ENCODE data around the gene DIO3. TPM values are rescaled to one million over a fixed set of nuclear protein-coding genes. Genes with fewer than 3 reads are reported as not detected.
A peak's percentile ranks its signal among the peaks of the same experiment; 100 is the strongest.

DIO3 gene
- total RNA-seq, 2 donors from 2014 or later, result not detected

DNA sequence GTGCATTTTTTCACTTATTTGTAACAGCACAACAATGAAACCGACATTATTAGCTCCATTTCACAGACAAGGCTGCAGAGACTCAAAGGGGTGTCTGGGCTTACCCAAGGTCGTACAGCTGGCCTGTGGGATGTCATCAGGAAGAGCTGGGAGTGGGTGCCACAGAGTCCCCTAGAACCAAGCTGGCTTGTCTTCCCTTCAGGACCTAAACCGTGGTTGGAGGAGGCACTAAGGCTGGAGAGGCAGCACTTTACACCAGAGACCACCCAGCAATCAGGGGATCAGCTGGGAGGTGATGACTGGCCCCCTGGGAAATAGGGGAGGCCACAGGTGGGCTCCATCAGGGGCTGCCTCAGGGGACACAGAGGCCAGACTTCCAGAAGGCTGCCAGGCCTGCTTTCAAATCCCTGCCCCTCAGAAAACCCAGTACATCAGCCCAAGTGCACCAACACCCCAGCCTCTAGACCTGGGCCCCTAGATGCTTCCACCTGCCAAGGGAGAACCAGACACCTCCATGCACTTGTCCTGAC lies 28.3 kb downstream of the DIO3 start:
- Mint-ChIP-seq H3K27ac (no peak overlapping the region), H3K4me1 (no peaks in the 10 kb centered on the region), H3K27me3 (no peaks in the 10 kb centered on the region), H3K36me3 (ENCODE audit: low read depth) (no peaks in the 10 kb centered on the region), H3K9me3 (no peaks in the 10 kb centered on the region), H3K4me3 (no peak overlapping the region)
- ATAC-seq (replicated peaks), result no peak

DNA sequence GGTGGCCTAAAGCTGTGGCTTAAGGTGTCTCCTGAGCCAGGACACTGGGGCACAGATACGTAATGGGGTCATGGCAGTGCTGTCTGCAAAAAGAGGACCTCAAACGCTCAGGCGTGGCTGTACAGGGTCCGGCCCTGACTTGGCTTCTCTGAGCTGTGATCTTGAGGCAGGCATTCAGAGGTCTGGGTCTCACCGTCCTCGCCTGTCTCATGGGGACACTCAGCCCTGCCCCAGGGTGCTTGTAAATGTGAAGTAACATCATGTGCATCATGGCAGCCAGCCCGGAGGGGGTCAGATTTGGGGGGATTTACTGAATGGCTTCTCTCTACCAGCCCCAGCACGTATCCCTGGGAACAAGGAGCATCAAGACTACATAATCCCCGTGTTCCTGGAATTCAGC lies 28.8 kb downstream of the DIO3 start:
- Mint-ChIP-seq H3K4me3 (no peak overlapping the region), H3K36me3 (ENCODE audit: low read depth) (no peaks in the 10 kb centered on the region), H3K4me1 (no peaks in the 10 kb centered on the region), H3K27me3 (no peaks in the 10 kb centered on the region), H3K27ac (no peak overlapping the region), H3K9me3 (no peaks in the 10 kb centered on the region)
- no peak for ATAC-seq (replicated peaks)

DNA sequence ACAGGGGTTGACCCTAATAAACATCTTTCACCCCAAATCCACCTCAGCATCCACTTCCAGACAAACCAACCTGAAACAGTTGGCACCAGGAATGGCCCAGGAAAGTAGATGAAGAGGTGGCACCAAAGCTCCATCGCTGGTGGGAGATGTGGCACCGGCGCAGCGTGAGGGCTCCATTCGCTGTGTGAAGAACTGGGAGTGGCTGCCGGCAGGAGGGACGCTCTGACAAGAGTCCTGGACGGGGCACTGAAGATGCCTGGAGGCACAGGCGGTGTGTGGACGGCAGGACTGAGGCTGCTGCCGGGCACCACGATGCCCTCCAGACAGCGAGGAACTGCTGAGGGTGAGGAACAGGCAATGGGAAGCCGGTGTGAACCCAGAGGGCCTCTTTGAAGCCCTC lies 29.3 kb downstream of the DIO3 start:
- H3K9me3 Mint-ChIP-seq, result no peaks in the 10 kb centered on the region
- H3K4me1 Mint-ChIP-seq, result peaks cover under 1% of the 10 kb centered on the region
- H3K27ac Mint-ChIP-seq, result no peak overlapping the region
- ATAC-seq (replicated peaks), result no peak
- H3K4me3 Mint-ChIP-seq, result no peak overlapping the region
- H3K36me3 Mint-ChIP-seq (ENCODE audit: low read depth), result no peaks in the 10 kb centered on the region
- H3K27me3 Mint-ChIP-seq, result no peaks in the 10 kb centered on the region

DNA sequence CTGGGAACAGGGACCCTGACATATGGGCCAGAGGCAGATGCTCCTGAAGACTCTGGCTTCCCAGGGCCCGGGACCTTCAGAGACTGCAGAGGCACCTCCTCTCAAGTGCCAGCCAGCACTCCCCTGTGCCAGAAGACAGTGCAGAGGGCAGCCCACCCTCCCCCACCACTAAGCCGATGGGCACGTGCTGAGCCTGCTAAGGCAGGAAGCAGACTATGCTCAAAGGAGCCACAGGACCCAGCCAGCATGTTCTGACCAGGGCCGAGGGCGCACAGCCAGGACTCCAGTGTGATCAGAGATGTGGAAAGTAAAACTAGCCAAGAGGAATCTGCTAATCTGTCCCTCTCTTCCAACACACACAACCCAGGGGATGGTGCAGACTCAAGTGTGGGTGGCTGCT lies 29.8 kb downstream of the DIO3 start:
- Mint-ChIP-seq H3K4me3 (no peak overlapping the region), H3K36me3 (ENCODE audit: low read depth) (no peaks in the 10 kb centered on the region), H3K27ac (no peak overlapping the region), H3K4me1 (peaks cover 5% of the 10 kb centered on the region), H3K9me3 (no peaks in the 10 kb centered on the region), H3K27me3 (no peaks in the 10 kb centered on the region)
- ATAC-seq (replicated peaks), result no peak

DNA sequence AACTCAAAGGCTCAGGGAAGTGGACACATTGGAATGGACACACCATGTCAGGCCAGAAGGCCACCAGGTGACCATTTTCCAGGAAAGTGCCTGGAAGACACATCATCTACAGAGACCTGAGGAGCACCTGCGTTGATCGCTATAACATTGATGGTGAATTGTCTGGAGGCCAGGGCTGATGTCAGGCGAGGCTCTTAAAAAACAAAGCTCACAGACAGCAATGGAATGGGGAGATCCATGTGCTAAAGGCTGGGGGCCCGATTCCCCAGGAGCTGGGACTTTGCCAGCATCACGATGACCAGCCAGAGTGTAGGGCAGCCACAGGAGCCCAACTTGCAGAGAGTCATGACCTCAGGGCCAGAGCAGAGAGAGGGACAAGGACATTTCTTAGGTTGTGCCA lies 30.3 kb downstream of the DIO3 start:
- H3K27me3 Mint-ChIP-seq, result no peaks in the 10 kb centered on the region
- no peak for ATAC-seq (replicated peaks)
- H3K36me3 Mint-ChIP-seq (ENCODE audit: low read depth), result no peaks in the 10 kb centered on the region
- no peak overlapping the region for H3K4me3 Mint-ChIP-seq
- no peak overlapping the region for H3K27ac Mint-ChIP-seq
- peaks cover 10% of the 10 kb centered on the region for H3K4me1 Mint-ChIP-seq
- no peaks in the 10 kb centered on the region for H3K9me3 Mint-ChIP-seq

DNA sequence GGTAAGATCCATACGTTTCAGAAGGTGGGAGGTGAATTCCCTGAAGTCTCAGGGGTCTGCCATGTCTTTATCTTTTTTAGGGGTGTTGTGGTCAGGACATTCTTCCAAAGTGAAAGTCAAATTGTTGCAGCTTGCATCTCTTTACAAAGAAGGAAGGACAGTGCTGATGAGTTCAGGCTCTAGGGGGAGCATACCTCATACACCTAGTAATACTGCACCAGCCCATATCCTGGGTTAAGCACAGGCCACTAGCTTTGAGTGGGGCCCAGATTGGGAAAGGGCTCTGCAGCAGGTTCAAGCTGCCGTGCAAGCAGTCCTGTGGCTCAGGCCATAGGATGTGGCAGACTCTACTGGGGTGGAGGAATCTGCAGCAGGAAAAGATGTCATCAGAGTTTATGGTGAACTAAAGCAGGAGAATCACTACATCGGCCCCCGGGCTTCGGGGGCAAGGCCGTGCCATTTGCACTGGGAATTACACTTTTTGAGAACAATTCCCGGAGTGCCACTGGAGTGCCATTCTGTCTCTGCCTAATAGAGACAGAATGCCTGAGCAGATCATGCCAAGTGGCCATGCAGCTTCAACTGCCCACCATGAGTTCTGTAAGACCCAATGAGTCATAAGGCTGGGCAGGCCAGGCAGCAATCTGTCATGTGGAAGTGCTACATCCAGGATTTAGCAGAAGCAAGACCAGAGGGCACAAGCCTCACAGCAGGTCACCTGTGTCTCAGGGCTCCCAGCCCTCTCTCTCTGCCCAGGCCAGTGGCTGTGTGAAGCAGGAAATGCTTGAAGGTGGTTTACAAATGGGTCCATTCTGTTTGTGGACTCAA lies 32.3 kb downstream of the DIO3 start:
- H3K27ac Mint-ChIP-seq, result no peak overlapping the region
- no peak overlapping the region for H3K4me3 Mint-ChIP-seq
- no peaks in the 10 kb centered on the region for H3K27me3 Mint-ChIP-seq
- H3K36me3 Mint-ChIP-seq (ENCODE audit: low read depth), result no peaks in the 10 kb centered on the region
- H3K4me1 Mint-ChIP-seq, result peaks cover 21% of the 10 kb centered on the region
- H3K9me3 Mint-ChIP-seq, result no peaks in the 10 kb centered on the region
- no peak for ATAC-seq (replicated peaks)

DNA sequence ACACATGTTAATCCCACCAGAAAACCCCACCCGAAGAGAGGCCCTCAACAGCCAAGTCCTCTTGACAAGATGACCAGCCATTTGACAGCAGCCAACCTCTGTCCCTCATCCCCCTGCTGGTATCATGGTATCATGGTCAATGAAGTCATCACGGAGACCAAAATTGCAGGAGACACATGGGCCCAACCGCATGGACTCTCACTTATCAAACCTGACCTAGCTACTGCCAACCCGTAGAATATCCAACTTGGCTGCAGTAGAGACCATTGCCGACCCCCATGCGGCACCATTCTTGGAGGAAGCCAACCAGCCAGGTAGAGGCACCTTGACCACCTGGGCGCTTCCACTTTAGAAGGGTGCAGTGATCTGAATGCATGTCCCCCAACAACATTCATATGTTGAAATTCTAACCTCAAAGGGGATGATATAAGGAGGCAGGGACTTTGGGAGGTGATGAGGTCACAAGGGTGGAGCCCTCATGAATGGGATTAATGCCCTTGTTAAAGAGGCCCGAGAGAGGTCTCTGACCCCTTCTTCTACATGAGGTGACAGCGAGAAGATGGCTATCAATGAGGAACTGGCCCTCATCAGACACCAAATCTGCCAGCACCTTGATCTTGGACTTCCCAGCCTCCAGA lies 33.3 kb downstream of the DIO3 start:
- H3K36me3 Mint-ChIP-seq (ENCODE audit: low read depth), result no peaks in the 10 kb centered on the region
- H3K4me3 Mint-ChIP-seq, result no peak overlapping the region
- no peaks in the 10 kb centered on the region for H3K27me3 Mint-ChIP-seq
- no peak for ATAC-seq (replicated peaks)
- peaks cover 21% of the 10 kb centered on the region for H3K4me1 Mint-ChIP-seq
- H3K27ac Mint-ChIP-seq, result no peak overlapping the region
- no peaks in the 10 kb centered on the region for H3K9me3 Mint-ChIP-seq

DNA sequence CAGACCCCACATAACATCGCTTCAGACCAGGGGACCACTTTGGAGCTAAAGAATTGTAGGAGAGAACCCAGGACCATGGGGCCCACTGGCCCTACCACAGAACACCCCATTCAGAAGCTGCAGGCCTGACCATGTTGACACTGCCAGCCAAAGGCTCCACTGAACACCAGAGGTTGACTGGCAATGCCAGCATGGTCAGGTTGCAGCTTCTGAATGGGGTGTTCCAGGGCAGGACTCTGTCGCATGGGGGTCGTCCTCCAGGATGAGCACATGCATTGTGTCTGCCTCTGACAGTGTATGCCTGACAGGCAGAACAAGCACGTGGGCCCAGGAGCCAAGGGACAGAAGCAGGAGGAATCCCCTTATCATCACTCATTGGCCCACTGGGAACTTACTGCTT lies 34.1 kb downstream of the DIO3 start:
- Mint-ChIP-seq H3K27ac (peak overlapping the region; percentile 82), H3K27me3 (no peaks in the 10 kb centered on the region)
- no peak for ATAC-seq (replicated peaks)

DNA sequence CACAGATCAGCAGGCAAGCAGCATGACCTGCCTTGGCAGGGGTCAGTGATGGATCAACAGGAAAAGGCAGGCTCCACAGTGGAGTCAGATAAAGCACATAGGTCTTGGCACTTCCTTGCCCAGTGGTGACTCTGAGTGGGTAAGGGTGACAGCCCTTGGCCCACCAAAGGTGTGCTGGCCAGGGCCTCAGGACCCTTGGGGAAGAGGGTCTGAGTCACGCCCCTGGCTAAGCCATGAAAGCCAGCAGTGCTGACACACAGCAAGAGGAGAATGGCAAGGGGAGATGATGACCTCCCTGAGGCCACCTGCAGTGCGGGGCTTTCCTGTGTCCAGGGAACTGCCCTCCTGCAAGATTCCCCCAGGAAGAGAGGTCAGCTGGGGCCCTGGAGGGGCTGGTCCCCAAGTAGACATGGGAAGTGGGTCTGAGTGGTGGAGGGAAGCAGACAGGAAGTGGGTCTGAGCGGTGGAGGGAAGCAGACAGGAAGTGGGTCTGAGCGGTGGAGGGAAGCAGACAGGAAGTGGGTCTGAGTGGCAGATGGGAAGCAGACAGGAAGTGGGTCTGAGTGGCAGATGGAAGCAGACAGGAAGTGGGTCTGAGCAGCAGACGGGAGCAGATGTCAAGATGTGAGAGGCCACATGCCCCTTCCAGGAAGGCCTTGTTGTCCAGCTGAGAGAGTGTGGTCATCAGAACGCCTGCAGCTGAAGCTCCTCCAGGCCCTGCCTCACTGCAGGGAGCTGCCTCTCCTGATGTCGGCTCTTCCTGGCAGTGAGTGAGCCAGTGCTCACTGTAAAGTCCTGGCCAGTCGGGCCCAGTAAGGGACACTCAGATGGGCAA lies 34.8 kb downstream of the DIO3 start:
- no peaks in the 10 kb centered on the region for H3K9me3 Mint-ChIP-seq
- peak; percentile 60 for ATAC-seq (replicated peaks)
- H3K4me1 Mint-ChIP-seq, result peaks cover 21% of the 10 kb centered on the region

More for the DNA sequence above, 34.1 kb downstream of the DIO3 start:
- H3K4me3 Mint-ChIP-seq, result peak overlapping the region; percentile 41
- H3K4me1 Mint-ChIP-seq, result peaks cover 21% of the 10 kb centered on the region
- no peaks in the 10 kb centered on the region for H3K36me3 Mint-ChIP-seq (ENCODE audit: low read depth)
- no peaks in the 10 kb centered on the region for H3K9me3 Mint-ChIP-seq

DNA sequence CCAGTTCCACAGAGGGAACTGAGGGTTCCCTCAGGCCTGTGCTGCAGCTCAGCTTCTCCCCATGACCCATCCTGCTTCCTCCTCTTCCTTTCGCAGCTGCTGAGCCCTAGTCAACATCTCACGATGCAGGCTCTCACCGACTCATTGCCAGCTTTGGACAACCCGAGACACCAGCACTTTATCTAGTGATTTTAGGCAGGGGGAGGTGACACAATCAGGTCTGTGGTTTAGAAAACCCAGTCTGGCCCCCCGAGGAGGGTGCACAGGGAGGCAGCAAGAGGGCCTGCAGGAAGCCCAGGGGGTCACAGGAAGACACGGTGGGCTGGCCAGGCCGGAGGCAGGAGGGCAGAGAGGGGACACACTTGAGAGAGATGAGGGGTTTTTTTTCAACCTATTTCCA lies 35.4 kb downstream of the DIO3 start:
- H3K4me1 Mint-ChIP-seq, result peaks cover 21% of the 10 kb centered on the region
- no peaks in the 10 kb centered on the region for H3K9me3 Mint-ChIP-seq
- no peak for ATAC-seq (replicated peaks)
- H3K4me3 Mint-ChIP-seq, result peak overlapping the region; percentile 41
- H3K36me3 Mint-ChIP-seq (ENCODE audit: low read depth), result no peaks in the 10 kb centered on the region
- H3K27me3 Mint-ChIP-seq, result no peaks in the 10 kb centered on the region
- peak overlapping the region; percentile 82 for H3K27ac Mint-ChIP-seq

More for the DNA sequence above, 34.8 kb downstream of the DIO3 start:
- H3K27ac Mint-ChIP-seq, result peak overlapping the region; percentile 82
- no peaks in the 10 kb centered on the region for H3K36me3 Mint-ChIP-seq (ENCODE audit: low read depth)
- no peaks in the 10 kb centered on the region for H3K27me3 Mint-ChIP-seq
- peak overlapping the region; percentile 41 for H3K4me3 Mint-ChIP-seq

DNA sequence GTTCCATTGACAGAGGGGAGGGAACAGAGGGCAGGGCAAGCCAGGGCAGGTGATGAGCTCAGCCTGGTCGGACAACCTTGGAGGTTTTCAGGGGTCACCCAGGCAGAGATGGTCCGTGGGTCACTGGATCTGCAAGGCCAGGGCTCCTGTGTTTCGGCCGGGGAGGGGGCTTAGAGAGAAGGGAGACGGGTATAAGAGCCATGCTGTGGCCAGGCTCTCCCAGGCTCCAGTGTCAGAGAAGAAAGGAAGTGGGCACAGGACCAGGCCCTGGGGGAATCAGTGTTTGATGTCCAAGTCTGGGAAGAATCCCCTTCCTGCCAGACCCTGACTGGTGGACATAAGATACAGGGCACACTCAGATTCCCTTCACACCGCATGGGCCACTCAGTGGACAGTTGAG lies 36.9 kb downstream of the DIO3 start:
- ATAC-seq (replicated peaks), result no peak
- Mint-ChIP-seq H3K4me1 (peaks cover 21% of the 10 kb centered on the region), H3K4me3 (no peak overlapping the region), H3K27ac (peak overlapping the region; percentile 54), H3K9me3 (no peaks in the 10 kb centered on the region), H3K36me3 (ENCODE audit: low read depth) (no peaks in the 10 kb centered on the region), H3K27me3 (no peaks in the 10 kb centered on the region)

DNA sequence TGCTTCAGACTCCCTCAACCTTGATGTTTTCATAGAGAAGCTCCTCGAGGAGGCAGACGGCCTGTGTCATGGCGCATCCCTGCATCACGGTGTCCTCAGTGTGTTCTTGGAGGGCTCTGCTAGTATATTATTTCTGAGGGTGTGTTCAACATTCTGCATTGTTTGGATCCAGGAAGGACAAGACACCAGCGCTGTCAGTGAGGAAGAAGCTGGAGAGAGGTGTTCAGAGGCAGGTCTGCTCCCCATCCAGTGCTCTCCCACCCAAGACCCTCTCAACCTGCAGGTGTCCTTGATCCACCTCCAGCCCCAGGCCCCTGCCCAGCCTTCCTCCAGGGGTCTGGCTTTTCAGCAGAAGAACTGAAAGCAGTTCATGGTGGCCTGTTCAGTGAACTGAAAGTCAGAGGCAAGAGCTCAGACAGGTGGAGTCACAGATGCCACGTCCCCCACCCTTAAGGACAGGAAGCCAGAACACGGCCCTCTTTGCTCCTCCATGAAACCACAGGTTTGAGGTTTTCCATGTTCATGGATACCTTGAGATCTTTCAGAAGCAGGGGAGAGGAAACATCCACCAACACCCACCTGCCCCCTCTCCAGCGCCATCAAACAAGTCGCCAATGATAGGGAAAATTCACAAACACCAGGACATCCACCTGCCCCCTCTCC lies 37.4 kb downstream of the DIO3 start:
- H3K27ac Mint-ChIP-seq, result no peak overlapping the region
- H3K36me3 Mint-ChIP-seq (ENCODE audit: low read depth), result no peaks in the 10 kb centered on the region
- no peaks in the 10 kb centered on the region for H3K27me3 Mint-ChIP-seq
- ATAC-seq (replicated peaks), result no peak
- H3K9me3 Mint-ChIP-seq, result no peaks in the 10 kb centered on the region
- H3K4me3 Mint-ChIP-seq, result no peak overlapping the region
- H3K4me1 Mint-ChIP-seq, result peaks cover 21% of the 10 kb centered on the region

DNA sequence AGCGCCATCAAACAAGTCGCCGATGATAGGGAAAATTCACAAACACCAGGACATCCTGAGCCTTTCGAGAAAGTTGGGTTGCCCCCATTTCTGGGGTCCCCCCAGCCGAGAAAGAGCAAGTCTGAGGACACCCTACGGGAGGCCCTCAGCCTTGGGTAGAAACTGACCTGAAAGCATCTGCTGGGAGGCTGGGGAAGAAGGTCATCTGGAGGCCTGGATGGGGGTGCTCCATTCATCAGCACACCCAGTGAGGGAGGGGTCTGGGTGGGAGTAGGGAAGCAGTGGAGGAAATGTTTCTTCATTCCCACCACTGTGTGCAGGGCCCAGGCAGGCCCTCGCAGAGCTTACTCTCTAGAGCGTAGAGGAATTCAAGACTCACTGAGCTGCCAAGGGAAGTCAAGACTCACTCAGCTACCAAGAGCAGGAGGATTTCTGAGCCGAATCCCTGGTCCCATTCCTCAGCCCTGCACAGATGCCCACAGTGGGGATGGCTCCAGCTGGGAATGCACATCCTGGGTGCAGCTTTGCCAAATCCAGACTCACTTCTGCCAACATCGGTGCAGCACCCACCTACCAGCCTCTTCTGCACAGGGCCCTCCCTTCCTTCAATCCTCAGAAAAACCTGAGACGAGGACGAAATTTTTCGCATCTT lies 38.1 kb downstream of the DIO3 start:
- ATAC-seq (replicated peaks), result no peak
- no peaks in the 10 kb centered on the region for H3K9me3 Mint-ChIP-seq
- no peak overlapping the region for H3K27ac Mint-ChIP-seq
- no peak overlapping the region for H3K4me3 Mint-ChIP-seq
- peaks cover 3% of the 10 kb centered on the region for H3K27me3 Mint-ChIP-seq
- peaks cover 21% of the 10 kb centered on the region for H3K4me1 Mint-ChIP-seq
- no peaks in the 10 kb centered on the region for H3K36me3 Mint-ChIP-seq (ENCODE audit: low read depth)

All from activated T-helper 17 cell treated with anti-CD3 and anti-CD28 coated beads, Interleukin-2, amount 50 U/mL, for 72 hours (primary cell).